Measurements from ENCODE around the gene GPR39. TPM values are rescaled to one million over a fixed set of nuclear protein-coding genes. Genes with fewer than 3 reads are reported as not detected.

Gene GPR39
- total and polyA plus RNA-seq, 7 donors: 0.05 to 0.08 TPM; not detected in 5

- DNase-seq (no peak), ATAC-seq (no peak)
- H3K4me3 ChIP-seq: no peak overlapping the region
- H3K27me3 ChIP-seq (ENCODE audit: insufficient read depth in 3 of 3, low read length in 2 of 3): peaks cover 0 to 2% (median 0%) of the 10 kb centered on the region in 3 donors
- 36 to 53% (median 45%) methylated on average over 2 of the region's 2 CpGs for WGBS, 3 donors
- H3K27ac ChIP-seq: no peak overlapping the region
- H3K4me1 ChIP-seq: no peaks in the 10 kb centered on the region
- TF ChIP-seq, protein P1, sequence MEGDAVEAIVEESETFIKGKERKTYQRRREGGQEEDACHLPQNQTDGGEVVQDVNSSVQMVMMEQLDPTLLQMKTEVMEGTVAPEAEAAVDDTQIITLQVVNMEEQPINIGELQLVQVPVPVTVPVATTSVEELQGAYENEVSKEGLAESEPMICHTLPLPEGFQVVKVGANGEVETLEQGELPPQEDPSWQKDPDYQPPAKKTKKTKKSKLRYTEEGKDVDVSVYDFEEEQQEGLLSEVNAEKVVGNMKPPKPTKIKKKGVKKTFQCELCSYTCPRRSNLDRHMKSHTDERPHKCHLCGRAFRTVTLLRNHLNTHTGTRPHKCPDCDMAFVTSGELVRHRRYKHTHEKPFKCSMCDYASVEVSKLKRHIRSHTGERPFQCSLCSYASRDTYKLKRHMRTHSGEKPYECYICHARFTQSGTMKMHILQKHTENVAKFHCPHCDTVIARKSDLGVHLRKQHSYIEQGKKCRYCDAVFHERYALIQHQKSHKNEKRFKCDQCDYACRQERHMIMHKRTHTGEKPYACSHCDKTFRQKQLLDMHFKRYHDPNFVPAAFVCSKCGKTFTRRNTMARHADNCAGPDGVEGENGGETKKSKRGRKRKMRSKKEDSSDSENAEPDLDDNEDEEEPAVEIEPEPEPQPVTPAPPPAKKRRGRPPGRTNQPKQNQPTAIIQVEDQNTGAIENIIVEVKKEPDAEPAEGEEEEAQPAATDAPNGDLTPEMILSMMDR (IDR thresholded peaks at IDR 0.05): no peak
- intact Hi-C loops (cut with DNase I): no loop called here
- H3K36me3 ChIP-seq (ENCODE audit: insufficient read depth in 1 of 2, low read depth in 1 of 2): no peaks in the 10 kb centered on the region
- no peaks in the 10 kb centered on the region for H3K9me3 ChIP-seq
These were observed 195.1 kb downstream of the GPR39 start for GRCh38 chr2:132611719-132612118.

GRCh38 chr2:132615329-132616085 is 198.9 kb downstream of the GPR39 start:
- H3K4me3 ChIP-seq: no peak overlapping the region
- H3K27ac ChIP-seq: no peak overlapping the region
- no peaks in the 10 kb centered on the region for H3K4me1 ChIP-seq
- intact Hi-C loops (cut with DNase I): no loop called here
- DNase-seq (no peak), ATAC-seq (no peak)
- TF ChIP-seq, protein P1 (IDR thresholded peaks at IDR 0.05): no peak
- 87 to 90% (median 90%) methylated on average over 5 of the region's 5 CpGs for WGBS, 3 donors
- no peaks in the 10 kb centered on the region for H3K27me3 ChIP-seq (ENCODE audit: insufficient read depth in 3 of 3, low read length in 2 of 3)
- no peaks in the 10 kb centered on the region for H3K36me3 ChIP-seq (ENCODE audit: insufficient read depth in 1 of 2, low read depth in 1 of 2)
- no peaks in the 10 kb centered on the region for H3K9me3 ChIP-seq

DNA sequence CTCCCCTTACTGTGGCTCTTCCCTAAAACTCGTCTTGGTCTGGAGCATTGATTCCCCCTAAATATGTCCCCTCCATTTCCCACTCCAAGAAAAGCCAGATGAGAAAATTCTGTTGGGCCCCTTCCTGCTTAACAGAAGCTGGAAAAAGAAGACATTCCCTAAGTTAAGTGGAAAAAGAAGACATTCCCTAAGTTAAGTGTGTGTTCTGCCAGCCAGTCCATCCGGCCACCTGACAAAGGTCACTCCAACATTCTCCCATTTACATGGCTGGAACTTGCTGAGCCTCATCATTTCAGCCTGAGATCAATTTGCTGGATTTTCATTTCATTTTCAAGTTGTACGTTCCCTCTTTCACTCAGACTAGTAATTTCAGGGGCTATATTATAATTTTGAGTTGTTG is 201.4 kb downstream of the GPR39 start:
- Histone ChIP-seq H3K4me3 (no peak overlapping the region), H3K9me3 (no peaks in the 10 kb centered on the region), H3K27me3 (ENCODE audit: insufficient read depth in 3 of 3, low read length in 2 of 3) (no peaks in the 10 kb centered on the region), H3K27ac (no peak overlapping the region), H3K4me1 (no peaks in the 10 kb centered on the region), H3K36me3 (ENCODE audit: insufficient read depth in 1 of 2, low read depth in 1 of 2) (no peaks in the 10 kb centered on the region)
- 51 to 60% (median 56%) methylated on average over 3 of the region's 3 CpGs for WGBS, 3 donors
- intact Hi-C loops (cut with DNase I): no loop called here
- ATAC-seq: no peak
- DNase-seq: no peak
- TF ChIP-seq, protein P1 (IDR thresholded peaks at IDR 0.05): no peak

GRCh38 chr2:132618734-132619133 is 202.1 kb downstream of the GPR39 start:
- WGBS, 3 donors: 84 to 89% (median 86%) methylated on average over 7 of the region's 7 CpGs
- DNase-seq (no peak), ATAC-seq (no peak)
- Histone ChIP-seq H3K9me3 (no peaks in the 10 kb centered on the region), H3K4me3 (no peak overlapping the region), H3K36me3 (ENCODE audit: insufficient read depth in 1 of 2, low read depth in 1 of 2) (no peaks in the 10 kb centered on the region), H3K4me1 (no peaks in the 10 kb centered on the region), H3K27ac (no peak overlapping the region), H3K27me3 (ENCODE audit: insufficient read depth in 3 of 3, low read length in 2 of 3) (no peaks in the 10 kb centered on the region)
- TF ChIP-seq, protein P1 (IDR thresholded peaks at IDR 0.05): no peak
- intact Hi-C loops (cut with DNase I): no loop called here

DNA sequence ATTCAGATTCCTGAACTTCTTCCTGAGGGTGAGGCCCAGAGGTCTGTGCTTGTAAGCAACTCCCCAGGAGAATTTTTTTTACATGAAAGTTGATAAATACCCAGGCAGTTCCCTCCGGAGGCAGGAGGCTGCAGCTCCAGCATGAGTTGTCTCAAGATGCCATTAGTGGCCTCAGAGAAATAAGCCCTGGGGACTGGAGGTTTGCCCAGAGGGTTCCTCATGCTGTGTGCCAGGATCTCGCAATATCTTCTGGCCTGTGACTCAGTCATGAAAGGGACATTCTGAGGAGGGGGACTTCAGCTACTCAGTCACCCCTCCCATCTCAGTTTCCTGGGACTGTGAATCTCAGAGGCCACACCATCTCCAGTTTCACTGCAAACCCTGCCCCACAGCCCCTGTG is 203.5 kb downstream of the GPR39 start:
- DNase-seq (no peak), ATAC-seq (no peak)
- intact Hi-C loops (cut with DNase I): no loop called here
- Histone ChIP-seq H3K36me3 (ENCODE audit: insufficient read depth in 1 of 2, low read depth in 1 of 2) (no peaks in the 10 kb centered on the region), H3K27ac (no peak overlapping the region), H3K4me3 (no peak overlapping the region), H3K4me1 (no peaks in the 10 kb centered on the region), H3K9me3 (no peaks in the 10 kb centered on the region), H3K27me3 (ENCODE audit: insufficient read depth in 3 of 3, low read length in 2 of 3) (peaks cover 0 to 3% (median 0%) of the 10 kb centered on the region in 3 donors)
- TF ChIP-seq, protein P1 (IDR thresholded peaks at IDR 0.05): no peak
- 56 to 65% (median 57%) methylated on average over 2 of the region's 2 CpGs for WGBS, 3 donors
